ENCODE measurements around the gene MICU2.

Gene MICU2

GRCh38 chr13:21526707-21527540 lies 77.0 kb downstream of the MICU2 start:
- DNase-seq (ENCODE audit: low read depth), result no peak
- no peak for TF ChIP-seq CTCF (conservative IDR thresholded peaks at IDR 0.05; ENCODE audit: low read depth, low read length)
- H3K4me3 ChIP-seq (ENCODE audit: low read length), result no peak overlapping the region

- DNase-seq (ENCODE audit: low read depth), result no peak
- H3K4me3 ChIP-seq (ENCODE audit: low read length), result no peak overlapping the region
- TF ChIP-seq CTCF (conservative IDR thresholded peaks at IDR 0.05; ENCODE audit: low read depth, low read length), result no peak
These were observed 81.1 kb downstream of the MICU2 start for GRCh38 chr13:21522847-21523246.

- no peak for DNase-seq (ENCODE audit: low read depth)
- TF ChIP-seq CTCF (conservative IDR thresholded peaks at IDR 0.05; ENCODE audit: low read depth, low read length), result no peak
These were observed 81.8 kb downstream of the MICU2 start for GRCh38 chr13:21522130-21522529.

GRCh38 chr13:21518617-21519144 lies 85.3 kb downstream of the MICU2 start:
- H3K4me3 ChIP-seq (ENCODE audit: low read length), result no peak overlapping the region
- DNase-seq (ENCODE audit: low read depth), result no peak
- no peak for TF ChIP-seq CTCF (conservative IDR thresholded peaks at IDR 0.05; ENCODE audit: low read depth, low read length)

More at GRCh38 chr13:21522130-21522529, 81.8 kb downstream of the MICU2 start:
- no peak overlapping the region for H3K4me3 ChIP-seq (ENCODE audit: low read length)

- DNase-seq (ENCODE audit: low read depth), result no peak
- no peak overlapping the region for H3K4me3 ChIP-seq (ENCODE audit: low read length)
- no peak for TF ChIP-seq CTCF (conservative IDR thresholded peaks at IDR 0.05; ENCODE audit: low read depth, low read length)
These were observed 86.4 kb downstream of the MICU2 start for GRCh38 chr13:21517576-21517975.

GRCh38 chr13:21516805-21517204 lies 87.2 kb downstream of the MICU2 start:
- TF ChIP-seq CTCF (conservative IDR thresholded peaks at IDR 0.05; ENCODE audit: low read depth, low read length), result no peak
- H3K4me3 ChIP-seq (ENCODE audit: low read length), result no peak overlapping the region
- DNase-seq (ENCODE audit: low read depth), result no peak

GRCh38 chr13:21511849-21512248 lies 92.1 kb downstream of the MICU2 start:
- no peak for DNase-seq (ENCODE audit: low read depth)
- TF ChIP-seq CTCF (conservative IDR thresholded peaks at IDR 0.05; ENCODE audit: low read depth, low read length), result no peak
- no peak overlapping the region for H3K4me3 ChIP-seq (ENCODE audit: low read length)
